Stimulated activated CD4-positive, alpha-beta T cell treated with anti-CD3 and anti-CD28 coated beads, Interleukin-1b, Interleukin-23, amount 100 ng/mL, for 48 hours (primary cell): ENCODE measurements around the gene ARAP1.
A peak's percentile ranks its signal among the peaks of the same experiment; 100 is the strongest.

ENCODE experiments used
- DNase-seq: peaks from one replicate; pipeline ENCODE4 v3.0.0-alpha.2; 2020

The ARAP1 gene

DNA sequence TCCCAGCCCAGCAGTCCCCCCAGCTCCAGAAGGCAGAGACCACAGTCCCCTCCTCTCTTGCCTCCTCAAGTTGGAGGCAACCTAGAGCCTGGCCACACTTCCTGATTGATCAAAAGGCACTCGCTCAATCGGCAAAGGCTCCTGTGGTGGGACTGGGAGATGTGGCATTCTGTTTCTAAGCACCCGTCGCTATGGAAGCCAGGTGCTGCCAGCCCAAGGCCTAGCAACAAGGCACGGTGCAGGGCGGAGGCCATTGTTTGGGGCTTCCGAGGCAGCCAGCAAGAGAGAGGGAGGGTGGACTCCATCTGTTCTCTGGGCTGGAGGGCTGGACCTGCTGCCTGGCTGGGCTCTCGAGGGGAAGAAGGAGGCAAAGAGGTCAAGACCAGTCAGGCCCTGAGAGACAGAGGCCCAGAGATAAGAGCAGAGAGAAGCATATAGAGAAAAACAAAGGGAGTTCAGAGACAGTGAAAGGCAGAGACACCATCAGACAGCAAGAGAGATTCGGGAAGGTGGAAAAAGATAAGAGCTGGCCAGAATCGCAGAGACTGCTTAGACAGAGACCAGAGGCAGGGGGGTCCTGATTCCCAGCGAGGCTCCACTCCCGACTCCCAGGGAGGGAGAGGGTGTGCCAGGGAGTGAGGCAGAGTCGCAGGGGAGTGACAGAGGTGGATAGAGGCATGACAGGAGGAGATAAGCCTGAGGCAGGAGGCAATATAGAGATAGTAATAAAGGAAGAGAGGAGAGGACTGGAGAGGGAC is 99.2 kb downstream of the ARAP1 start:
- DNase-seq: no peak

DNA sequence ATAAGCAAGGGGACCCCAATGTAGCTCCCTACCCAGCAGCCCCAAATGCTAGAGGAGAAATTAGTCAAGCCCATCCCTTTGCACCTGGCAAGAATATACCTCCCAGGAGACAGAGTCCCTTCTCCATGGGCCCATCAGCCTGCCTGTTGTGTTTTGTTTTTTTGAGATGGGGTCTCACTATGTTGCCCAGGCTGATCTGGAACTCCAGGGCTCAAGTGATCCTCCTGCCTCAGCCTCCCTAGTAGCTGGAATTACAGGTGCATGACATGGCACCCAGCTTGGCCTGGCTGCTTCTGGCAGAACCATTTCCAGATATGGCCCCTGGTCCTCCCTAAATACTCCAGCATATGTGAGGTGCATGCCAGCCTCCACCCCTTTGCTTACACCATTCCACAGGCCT is 100.1 kb downstream of the ARAP1 start:
- DNase-seq: no peak

DNA sequence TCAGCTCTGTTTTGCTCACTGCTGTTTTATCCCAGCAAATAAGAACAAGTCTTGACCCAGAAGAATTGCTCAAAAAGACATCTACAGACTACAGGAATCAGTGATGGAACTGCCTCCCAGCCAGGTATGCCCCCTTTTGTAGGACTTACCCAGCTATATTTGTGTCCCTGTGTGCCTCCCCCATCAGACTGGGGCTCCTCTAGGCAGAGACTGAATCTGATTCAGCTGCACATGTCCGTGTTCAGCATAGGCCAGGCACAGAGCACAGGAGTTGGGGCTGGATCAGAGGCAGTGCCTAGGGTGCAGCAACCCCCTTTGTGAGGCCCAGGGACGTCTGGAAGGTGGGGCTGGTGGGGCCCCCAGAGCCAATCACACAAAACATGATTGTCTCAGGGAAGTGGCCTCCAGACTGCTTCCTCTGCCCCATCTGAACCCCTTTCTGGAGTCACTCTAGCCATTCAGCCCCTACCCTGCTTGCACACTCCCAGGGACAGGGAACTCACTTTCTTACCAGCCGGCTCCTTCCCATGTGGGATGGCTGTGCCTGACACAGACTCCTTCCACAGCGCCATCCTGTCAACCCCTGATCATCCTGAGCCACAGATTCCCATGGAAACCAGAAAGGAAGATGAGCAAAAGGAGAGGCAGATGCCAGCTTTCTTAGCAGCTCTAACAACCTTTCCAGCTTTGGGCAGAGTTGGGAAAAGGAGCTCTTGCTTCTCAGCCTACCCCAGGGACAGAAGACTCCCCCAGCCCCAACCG is 102.8 kb downstream of the ARAP1 start:
- no peak for DNase-seq

DNA sequence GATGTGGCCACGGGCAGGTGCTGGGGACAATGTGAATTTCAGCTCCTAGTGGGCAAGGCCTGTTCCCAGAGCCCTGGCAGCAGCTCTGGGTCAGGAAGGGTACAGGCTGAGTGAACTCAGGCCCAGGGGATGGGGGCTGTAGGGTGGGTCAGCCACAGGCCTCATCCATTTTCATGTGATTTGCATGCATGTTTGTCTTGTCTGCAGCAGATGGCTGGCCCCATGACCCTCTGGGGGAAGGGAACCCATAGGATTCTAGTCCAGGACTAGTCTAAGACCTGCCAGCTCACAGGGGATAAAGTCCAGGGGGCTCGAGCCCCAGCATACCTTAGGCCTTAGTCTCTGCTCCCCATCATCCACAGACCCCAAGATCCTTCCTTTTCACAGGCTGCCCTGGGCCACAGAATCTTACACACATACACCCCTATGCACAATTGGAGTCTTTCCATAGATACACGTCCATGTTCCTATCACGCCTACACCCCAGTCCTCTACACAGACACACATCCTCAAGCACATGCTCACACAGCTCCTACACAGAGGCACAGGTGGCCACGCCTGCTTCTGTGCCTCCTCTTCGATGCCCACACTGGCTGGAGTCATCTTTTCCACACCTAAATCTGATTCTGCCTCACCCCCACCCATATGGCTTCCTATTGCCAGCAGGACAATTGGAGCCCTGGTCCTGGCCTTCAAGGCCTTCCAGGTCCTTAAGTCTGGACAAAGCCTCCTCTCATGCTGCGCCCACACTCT is 103.6 kb downstream of the ARAP1 start:
- no peak for DNase-seq

DNA sequence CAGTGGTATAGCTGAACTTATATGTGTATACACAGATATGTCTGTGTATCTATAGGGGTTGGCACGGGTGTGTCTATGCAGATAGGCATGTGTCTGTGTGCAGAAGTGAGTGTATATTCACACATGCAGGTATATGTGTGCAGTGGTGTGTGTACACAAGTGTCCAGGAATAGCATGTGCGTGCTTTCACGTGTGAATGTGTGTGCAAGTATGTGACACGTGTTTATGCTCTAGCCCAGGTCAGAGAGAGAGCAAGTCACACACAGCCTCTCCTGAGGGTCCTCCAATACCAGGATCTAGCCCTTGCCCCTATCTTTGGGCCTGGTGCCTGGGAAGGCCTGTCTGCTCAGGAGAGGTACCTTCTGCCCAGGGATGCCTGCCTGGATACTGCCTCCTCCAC is 104.3 kb downstream of the ARAP1 start:
- DNase-seq: no peak

DNA sequence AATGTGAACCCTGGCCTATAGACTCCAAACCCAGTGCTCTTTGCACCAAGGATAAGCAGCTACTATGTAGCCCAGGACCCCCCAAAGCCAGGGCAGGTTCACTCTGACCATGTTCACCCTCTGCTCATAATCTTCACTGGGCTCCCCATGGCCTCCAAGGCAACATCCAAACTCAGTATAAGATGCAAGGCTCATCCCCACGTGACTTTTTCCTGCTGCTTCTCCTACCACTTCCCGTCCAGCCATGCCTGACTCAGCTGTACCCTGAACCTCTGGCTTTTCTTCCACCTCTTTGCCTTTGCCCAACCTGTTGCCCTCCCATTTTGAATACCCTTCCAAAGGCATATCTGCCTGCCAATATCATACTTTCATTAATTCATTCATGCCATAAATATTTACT is 105.7 kb downstream of the ARAP1 start:
- DNase-seq: no peak

DNA sequence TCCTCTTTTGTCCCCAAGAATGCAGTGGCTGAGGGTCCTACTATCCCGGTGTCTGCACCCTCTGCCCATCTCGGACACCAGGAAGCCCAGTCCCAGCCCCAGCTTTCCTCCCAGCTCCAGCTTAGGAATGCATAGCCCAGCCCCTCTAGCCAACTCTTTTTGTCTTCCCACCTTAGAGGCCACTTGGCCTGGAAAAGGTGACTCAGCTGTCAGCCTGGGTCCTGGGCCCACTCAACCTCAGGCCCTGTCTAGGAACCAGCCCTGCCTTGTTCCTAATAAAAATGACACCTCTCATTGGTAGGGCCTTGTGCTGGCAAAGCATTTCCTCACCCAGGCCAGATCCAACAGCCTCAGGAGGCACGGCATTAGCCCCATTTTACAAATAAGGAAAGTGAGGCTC is 106.2 kb downstream of the ARAP1 start:
- DNase-seq: no peak

GRCh38 chr11:72643547-72643946 is 108.7 kb downstream of the ARAP1 start:
- no peak for DNase-seq

- peak; percentile 47 for DNase-seq
Measured at GRCh38 chr11:72642884-72643522, 109.2 kb downstream of the ARAP1 start.

GRCh38 chr11:72642043-72642883 is 109.9 kb downstream of the ARAP1 start:
- no peak for DNase-seq

GRCh38 chr11:72641522-72642042 is 110.6 kb downstream of the ARAP1 start:
- no peak for DNase-seq

DNA sequence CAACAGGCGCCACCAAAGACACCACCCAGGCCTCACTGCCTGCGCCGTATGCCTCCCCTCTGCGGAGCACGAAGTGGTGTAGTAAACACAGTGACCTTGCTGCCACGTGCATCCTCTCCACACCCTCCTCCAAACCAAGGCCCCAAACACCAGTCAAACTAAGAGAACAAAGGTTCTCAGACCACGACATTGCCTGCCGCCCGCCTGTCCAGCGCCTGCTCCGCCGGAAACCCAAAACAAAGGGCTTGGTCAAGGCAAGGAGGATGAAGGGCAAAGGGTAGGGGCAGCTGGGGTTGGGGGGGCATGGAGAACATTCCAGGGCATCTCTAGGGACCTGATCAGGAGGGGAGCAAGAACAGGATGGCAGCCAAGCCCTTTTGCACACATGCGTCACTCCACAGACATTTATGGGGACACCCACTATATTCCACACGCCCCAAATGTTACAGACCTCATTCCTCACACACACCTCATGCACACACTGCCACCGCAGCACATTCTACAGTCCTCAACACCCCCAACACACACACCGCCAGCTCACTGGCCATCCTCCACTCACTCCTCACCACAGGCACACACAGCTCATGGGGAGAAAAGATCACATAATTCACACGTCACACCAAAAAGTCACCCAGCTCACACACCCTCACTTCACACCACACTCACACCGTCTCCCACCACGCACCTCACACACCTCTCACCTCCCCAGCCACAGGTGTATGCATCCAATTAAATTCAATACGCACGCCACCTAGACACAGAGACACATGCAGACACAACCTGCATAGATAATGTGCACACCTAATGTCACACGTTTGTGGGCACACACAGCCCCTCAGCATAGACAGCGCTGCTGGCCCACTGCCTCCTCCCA is 112.5 kb downstream of the ARAP1 start:
- no peak for DNase-seq

DNA sequence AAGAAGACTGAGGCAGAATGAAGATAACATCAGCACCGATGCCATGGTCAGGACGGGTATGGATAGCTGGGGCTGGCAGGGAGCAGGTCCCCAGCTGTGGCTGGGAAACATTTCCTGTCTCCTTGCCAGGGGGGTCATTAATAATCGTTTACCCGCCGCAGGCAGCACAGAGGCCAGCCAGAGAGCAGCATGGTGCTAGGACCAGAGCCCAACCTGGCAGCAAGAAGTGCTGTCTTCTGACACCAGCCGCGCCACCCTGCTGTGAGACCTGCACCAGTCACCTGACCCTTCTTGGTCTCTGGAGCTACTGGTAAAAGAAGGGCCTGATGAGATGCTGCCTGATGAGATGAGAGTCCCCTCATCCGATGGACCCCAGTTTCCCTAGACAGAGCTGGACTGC is 114.3 kb downstream of the ARAP1 start:
- no peak for DNase-seq

- no peak for DNase-seq
Measured at GRCh38 chr11:72637198-72637597, 115.0 kb downstream of the ARAP1 start.

DNA sequence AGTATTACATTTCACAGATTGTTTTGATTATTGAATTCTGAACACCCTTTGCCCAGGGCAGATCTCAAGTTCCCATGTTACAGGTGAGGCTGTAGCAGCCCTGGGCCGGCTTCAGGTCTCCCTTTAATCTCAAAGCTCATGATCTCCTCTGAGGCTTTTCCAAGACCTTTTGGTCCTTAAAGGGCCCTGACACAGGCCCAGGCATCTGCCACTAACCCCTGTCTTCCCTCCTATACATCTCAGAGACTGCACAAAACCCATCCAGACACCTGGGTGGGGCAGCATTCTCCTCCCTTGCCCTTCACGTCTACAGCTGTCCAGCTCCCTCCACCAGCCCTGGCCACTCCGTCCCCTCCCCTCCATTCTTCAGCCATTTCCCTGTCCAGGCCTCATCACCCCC is 115.8 kb downstream of the ARAP1 start:
- DNase-seq: no peak

GRCh38 chr11:72635933-72636332 is 116.3 kb downstream of the ARAP1 start:
- no peak for DNase-seq

DNA sequence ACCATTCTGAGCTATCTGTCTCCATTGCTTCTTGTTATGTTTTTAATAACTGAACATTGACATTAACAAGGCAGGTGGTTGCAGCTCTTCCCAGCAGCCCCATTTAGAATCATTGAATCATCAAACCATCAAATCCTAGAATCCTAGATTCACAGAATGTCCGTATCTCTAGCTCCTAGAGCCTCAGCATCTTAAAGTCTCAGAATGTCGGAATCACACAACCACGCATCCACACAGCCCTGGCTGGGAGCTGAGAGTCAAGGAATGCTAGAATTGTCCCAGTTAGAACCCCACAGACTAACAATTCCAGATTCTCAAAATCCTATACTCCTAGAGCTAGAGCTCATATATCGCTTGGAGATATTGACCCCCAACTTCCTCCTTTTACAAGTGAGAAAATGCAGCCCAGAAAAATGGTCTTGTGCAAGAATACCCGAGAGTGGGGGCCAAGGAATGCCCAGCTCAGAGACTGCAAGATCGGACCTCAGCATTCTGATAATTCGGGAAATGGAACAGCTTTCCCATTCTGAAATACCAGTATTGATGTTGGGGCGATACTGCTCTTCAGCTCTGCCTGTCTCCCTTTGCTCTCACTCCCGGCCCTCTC is 116.8 kb downstream of the ARAP1 start:
- no peak for DNase-seq
